NT2/D1 (cell line): Measurements from ENCODE around the gene PALLD.

Experiments used
- DNase-seq: peaks from one replicate; pipeline ENCODE4 v3.0.0-alpha.2; 2011; ENCODE audit warnings: low read depth, low spot score
- H3K27me3 ChIP-seq: 2 replicates; pipeline ENCODE4 v1.6.0; 2011; ENCODE audit warnings: mild to moderate bottlenecking; ENCODE audit not compliant: insufficient read length, insufficient read depth
- H3K36me3 ChIP-seq: 2 replicates; pipeline ENCODE4 v1.6.1; 2011; ENCODE audit warnings: mild to moderate bottlenecking, low read length, mixed read lengths; ENCODE audit not compliant: insufficient read depth, insufficient read length
- H3K4me1 ChIP-seq: 2 replicates; pipeline ENCODE4 v1.5.1; 2011; ENCODE audit not compliant: insufficient read depth, insufficient read length
- H3K4me3 ChIP-seq: 2 replicates; pipeline ENCODE4 v1.5.1; 2011; ENCODE audit warnings: low read depth; ENCODE audit not compliant: insufficient read length
- H3K9ac ChIP-seq: 2 replicates; pipeline ENCODE4 v1.6.0; 2011; ENCODE audit warnings: low read depth; ENCODE audit not compliant: insufficient read length
- H3K9me3 ChIP-seq: 2 replicates; pipeline ENCODE4 v1.5.1; 2011; ENCODE audit warnings: mild to moderate bottlenecking, low read length; ENCODE audit not compliant: insufficient read depth
- SUZ12 ChIP-seq: IDR thresholded peaks from 2 replicates; pipeline ENCODE4 v1.6.1; 2011; ENCODE audit not compliant: insufficient read length, insufficient read depth; ENCODE audit errors: extremely low read depth
- YY1 ChIP-seq: IDR thresholded peaks from 2 replicates; pipeline ENCODE4 v1.6.1; 2011; ENCODE audit not compliant: insufficient read length, insufficient read depth
- ZNF274 ChIP-seq: IDR thresholded peaks from 2 replicates; pipeline ENCODE4 v1.6.1; 2011; ENCODE audit warnings: mild to moderate bottlenecking, low read depth, low read length

The PALLD gene

GRCh38 chr4:168618577-168619265 is 121.9 kb downstream of the PALLD start:
- no peak for DNase-seq
- Histone ChIP-seq H3K36me3 (no peaks in the 10 kb centered on the region), H3K27me3 (no peaks in the 10 kb centered on the region), H3K9me3 (no peaks in the 10 kb centered on the region), H3K4me3 (no peak overlapping the region), H3K4me1 (no peaks in the 10 kb centered on the region), H3K9ac (no peak overlapping the region)
- no peak for TF ChIP-seq SUZ12

- H3K4me3 ChIP-seq = no peak overlapping the region
- TF ChIP-seq ZNF274 = no peak
- TF ChIP-seq YY1 = no peak
- no peak for TF ChIP-seq SUZ12
- no peak overlapping the region for H3K9ac ChIP-seq
- H3K9me3 ChIP-seq = no peaks in the 10 kb centered on the region
- no peaks in the 10 kb centered on the region for H3K4me1 ChIP-seq
- DNase-seq = no peak
- no peaks in the 10 kb centered on the region for H3K27me3 ChIP-seq
- no peaks in the 10 kb centered on the region for H3K36me3 ChIP-seq
These were observed 122.4 kb downstream of the PALLD start for GRCh38 chr4:168619266-168619631.

- Histone ChIP-seq H3K4me1 (no peaks in the 10 kb centered on the region), H3K27me3 (no peaks in the 10 kb centered on the region), H3K4me3 (no peak overlapping the region), H3K9me3 (no peaks in the 10 kb centered on the region), H3K9ac (no peak overlapping the region), H3K36me3 (no peaks in the 10 kb centered on the region)
- no peak for DNase-seq
- TF ChIP-seq YY1 = no peak
- TF ChIP-seq ZNF274 = no peak
- TF ChIP-seq SUZ12 = no peak
These were observed 125.1 kb downstream of the PALLD start for GRCh38 chr4:168621806-168622589.

- no peak overlapping the region for H3K9ac ChIP-seq
- H3K4me3 ChIP-seq = no peak overlapping the region
- DNase-seq = no peak
- H3K36me3 ChIP-seq = no peaks in the 10 kb centered on the region
- no peaks in the 10 kb centered on the region for H3K9me3 ChIP-seq
- H3K27me3 ChIP-seq = no peaks in the 10 kb centered on the region
- no peaks in the 10 kb centered on the region for H3K4me1 ChIP-seq
- TF ChIP-seq SUZ12 (no peak), ZNF274 (no peak), YY1 (no peak)
These were observed 125.7 kb downstream of the PALLD start for GRCh38 chr4:168622600-168622999.

- H3K4me3 ChIP-seq = no peak overlapping the region
- H3K27me3 ChIP-seq = no peaks in the 10 kb centered on the region
- H3K9ac ChIP-seq = no peak overlapping the region
- TF ChIP-seq ZNF274 = no peak
- TF ChIP-seq YY1 = no peak
- no peak for TF ChIP-seq SUZ12
- H3K9me3 ChIP-seq = no peaks in the 10 kb centered on the region
- H3K4me1 ChIP-seq = no peaks in the 10 kb centered on the region
- H3K36me3 ChIP-seq = no peaks in the 10 kb centered on the region
- no peak for DNase-seq
These were observed 126.2 kb downstream of the PALLD start for GRCh38 chr4:168623011-168623410.

GRCh38 chr4:168623484-168623883 is 126.6 kb downstream of the PALLD start:
- TF ChIP-seq SUZ12 (no peak), YY1 (no peak), ZNF274 (no peak)
- Histone ChIP-seq H3K36me3 (no peaks in the 10 kb centered on the region), H3K4me1 (no peaks in the 10 kb centered on the region), H3K9ac (no peak overlapping the region), H3K4me3 (no peak overlapping the region), H3K9me3 (no peaks in the 10 kb centered on the region), H3K27me3 (no peaks in the 10 kb centered on the region)
- no peak for DNase-seq

- no peak overlapping the region for H3K4me3 ChIP-seq
- H3K27me3 ChIP-seq = no peaks in the 10 kb centered on the region
- no peaks in the 10 kb centered on the region for H3K36me3 ChIP-seq
- TF ChIP-seq ZNF274 (no peak), SUZ12 (no peak), YY1 (no peak)
- no peaks in the 10 kb centered on the region for H3K4me1 ChIP-seq
- DNase-seq = no peak
- no peaks in the 10 kb centered on the region for H3K9me3 ChIP-seq
- H3K9ac ChIP-seq = no peak overlapping the region
These were observed 131.4 kb downstream of the PALLD start for GRCh38 chr4:168628251-168628650.
